DND-41 (cell line): ENCODE data around the gene ZBP1.

Experiments
- ATAC-seq: fragments of 200-7000 bp; cut with Tn5 transposase; 3 replicates; pipeline ENCODE4 v1.9.1; 2021; ENCODE audit warnings: low read depth; ENCODE audit not compliant: insufficient read depth
- DNase-seq: peaks from one replicate; pipeline ENCODE4 v3.0.0-alpha.2; 2020
- H2AFZ ChIP-seq: 2 replicates; pipeline ENCODE4 v1.6.0; 2012; ENCODE audit warnings: low read depth, low read length
- H3K27ac ChIP-seq: 2 replicates; pipeline ENCODE4 v1.5.1; 2012; ENCODE audit warnings: low read length, inconsistent platforms
- H3K27me3 ChIP-seq: fragments of 200-600 bp; sonication (generic); 2 replicates; pipeline ENCODE4 v1.6.0; 2012; ENCODE audit warnings: low read length, mild to moderate bottlenecking, inconsistent platforms; ENCODE audit not compliant: insufficient read depth, poor library complexity
- H3K36me3 ChIP-seq: 2 replicates; pipeline ENCODE4 v1.5.1; 2012; ENCODE audit warnings: low read length, inconsistent platforms; ENCODE audit not compliant: insufficient read depth
- H3K4me1 ChIP-seq: 2 replicates; pipeline ENCODE4 v1.5.1; 2012; ENCODE audit warnings: mild to moderate bottlenecking, low read length; ENCODE audit not compliant: insufficient read depth
- H3K4me2 ChIP-seq: 2 replicates; pipeline ENCODE4 v1.6.0; 2012; ENCODE audit warnings: mild to moderate bottlenecking, moderate library complexity, low read length, inconsistent platforms; ENCODE audit not compliant: insufficient read depth
- H3K4me3 ChIP-seq, 2 experiments: fragments of 200-600 bp in 1 of 2; shearing (Covaris generic) in 1 of 2; 2 replicates each; pipeline ENCODE4 v1.5.1; 2012 to 2016; ENCODE audit warnings: inconsistent platforms in 2 of 2, low read length in 2 of 2, mild to moderate bottlenecking in 2 of 2, low read depth in 1 of 2, moderate library complexity in 1 of 2
- H3K79me2 ChIP-seq: 2 replicates; pipeline ENCODE4 v1.6.0; 2012; ENCODE audit warnings: low read length, inconsistent platforms; ENCODE audit not compliant: insufficient read depth
- H3K9ac ChIP-seq: 2 replicates; pipeline ENCODE4 v1.6.0; 2012; ENCODE audit warnings: low read depth, mild to moderate bottlenecking, inconsistent platforms, low read length, moderate library complexity
- H3K9me3 ChIP-seq: 2 replicates; pipeline ENCODE4 v1.5.1; 2012; ENCODE audit warnings: low read length, moderate library complexity, mild to moderate bottlenecking, inconsistent platforms; ENCODE audit not compliant: insufficient read depth, severe bottlenecking
- H4K20me1 ChIP-seq: 2 replicates; pipeline ENCODE4 v1.6.0; 2012; ENCODE audit warnings: low read length; ENCODE audit not compliant: insufficient read depth
- CTCF ChIP-seq: IDR thresholded peaks from 2 replicates; pipeline ENCODE4 v1.5.1; 2012; ENCODE audit warnings: borderline replicate concordance, low read length, moderate library complexity, mild to moderate bottlenecking; ENCODE audit not compliant: poor library complexity, severe bottlenecking; ENCODE audit errors: extremely low read depth
- EZH2 ChIP-seq: IDR thresholded peaks from 3 replicates; pipeline ENCODE4 v1.6.1; 2012; ENCODE audit warnings: borderline replicate concordance, low read depth, mild to moderate bottlenecking, moderate library complexity, low read length, inconsistent platforms; ENCODE audit not compliant: severe bottlenecking

The ZBP1 gene

DNA sequence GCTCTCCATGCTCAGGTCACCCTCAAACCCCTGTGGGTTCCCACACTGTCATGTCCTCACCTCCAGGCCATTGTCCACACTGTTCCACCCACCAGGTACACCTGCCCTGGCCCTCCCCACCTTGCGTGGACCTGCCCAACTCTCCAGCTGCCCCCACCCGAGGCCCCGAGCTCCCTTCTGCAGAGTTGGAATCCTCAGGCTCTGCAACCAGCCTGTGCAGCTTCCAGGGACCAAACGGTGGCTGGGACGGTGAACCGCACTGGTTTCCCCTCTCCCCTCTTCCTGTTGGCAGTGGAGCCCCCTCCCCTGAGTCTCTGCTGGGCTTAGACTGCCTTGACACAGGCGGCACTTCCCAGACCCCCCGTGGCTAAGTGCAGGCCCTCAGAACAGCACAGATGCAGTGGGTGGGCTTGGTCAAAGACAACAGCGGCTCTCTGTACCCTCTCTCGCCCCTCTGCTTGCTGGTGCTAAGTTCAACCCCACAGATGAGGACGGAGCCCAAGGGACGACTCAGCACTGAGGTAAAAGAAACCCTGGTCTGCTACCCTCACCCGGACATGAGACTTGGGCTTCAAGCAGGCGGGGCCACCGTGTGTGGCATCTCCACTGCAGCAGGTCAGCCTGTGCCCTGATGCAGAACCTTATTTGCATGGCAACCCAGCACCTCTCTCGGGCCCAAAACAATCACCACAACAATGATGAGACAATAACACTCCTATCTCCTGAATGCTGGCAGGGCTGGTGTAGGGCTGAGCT, 11.0 kb downstream of the ZBP1 start:
- Histone ChIP-seq H3K4me3 (no peak overlapping the region), H4K20me1 (peaks cover 25% of the 10 kb centered on the region), H3K4me2 (no peak overlapping the region), H3K27me3 (peaks cover 40% of the 10 kb centered on the region), H3K4me1 (no peaks in the 10 kb centered on the region), H3K9me3 (no peaks in the 10 kb centered on the region), H3K9ac (no peak overlapping the region), H2AFZ (no peak overlapping the region), H3K27ac (no peak overlapping the region), H3K79me2 (no peaks in the 10 kb centered on the region), H3K36me3 (no peaks in the 10 kb centered on the region)
- no peak for DNase-seq
- TF ChIP-seq EZH2 (no peak), CTCF (no peak)
- no peak for ATAC-seq

DNA sequence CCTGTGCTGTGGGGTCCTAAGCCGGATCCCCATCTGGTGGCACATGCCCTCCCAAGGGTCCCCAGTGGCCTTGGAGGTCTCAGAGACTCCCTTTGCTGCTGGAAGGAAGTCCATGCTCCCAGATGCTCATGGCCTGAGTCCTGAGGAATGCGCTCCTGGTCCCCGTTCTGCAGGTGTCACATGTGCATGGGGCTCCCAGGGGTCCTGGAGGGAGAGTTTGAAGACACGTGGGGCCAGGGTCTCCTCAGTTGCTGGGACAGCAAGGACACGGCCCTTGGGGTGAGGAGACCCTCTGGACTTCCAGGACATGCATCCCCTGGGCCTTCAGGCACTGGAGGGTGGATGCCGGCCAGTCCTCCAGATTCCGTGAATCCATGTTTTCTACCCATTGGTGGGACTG, 11.7 kb downstream of the ZBP1 start:
- peaks cover 40% of the 10 kb centered on the region for H3K27me3 ChIP-seq
- no peaks in the 10 kb centered on the region for H3K9me3 ChIP-seq
- H3K4me1 ChIP-seq, result no peaks in the 10 kb centered on the region
- DNase-seq, result no peak
- H3K79me2 ChIP-seq, result no peaks in the 10 kb centered on the region
- H4K20me1 ChIP-seq, result peaks cover 24% of the 10 kb centered on the region
- no peak overlapping the region for H2AFZ ChIP-seq
- TF ChIP-seq EZH2, result no peak
- no peak for TF ChIP-seq CTCF
- no peak overlapping the region for H3K4me2 ChIP-seq
- ATAC-seq, result no peak
- no peak overlapping the region for H3K4me3 ChIP-seq
- H3K27ac ChIP-seq, result no peak overlapping the region
- no peaks in the 10 kb centered on the region for H3K36me3 ChIP-seq
- H3K9ac ChIP-seq, result no peak overlapping the region

- H3K27me3 ChIP-seq, result peaks cover 42% of the 10 kb centered on the region
- peaks cover 20% of the 10 kb centered on the region; the same call in 1 of the 2 replicates for H4K20me1 ChIP-seq
- H3K4me1 ChIP-seq, result no peaks in the 10 kb centered on the region
- TF ChIP-seq EZH2 (no peak), CTCF (no peak)
- H3K27ac ChIP-seq, result no peak overlapping the region
- H3K79me2 ChIP-seq, result no peaks in the 10 kb centered on the region
- no peak overlapping the region for H3K9ac ChIP-seq
- ATAC-seq (no peak), DNase-seq (no peak)
- H2AFZ ChIP-seq, result no peak overlapping the region
- no peak overlapping the region for H3K4me2 ChIP-seq
- H3K9me3 ChIP-seq, result no peaks in the 10 kb centered on the region
- no peaks in the 10 kb centered on the region for H3K36me3 ChIP-seq
- no peak overlapping the region for H3K4me3 ChIP-seq
Observed at GRCh38 chr20:57605878-57606277, 14.3 kb downstream of the ZBP1 start.
